Natural killer cell (primary cell): ENCODE data around the gene TRAPPC1. TPM values are rescaled to one million over a fixed set of nuclear protein-coding genes. Genes with fewer than 3 reads are reported as not detected.

Source experiments
- ATAC-seq, 3 donors: fragments of 150-1000 bp in 2 of 3; fragments of 200-7000 bp in 1 of 3; cut with Tn5 transposase; 1 replicate in 1 of 3; 2 replicates in 2 of 3; pipeline ENCODE4 v1.10.0; 2021; ENCODE audit warnings: mild to moderate bottlenecking in 2 of 3, moderate library complexity in 2 of 3
- DNase-seq, 2 donors: peaks; one replicate each; pipeline versions ENCODE4 v3.0.0 to v3.0.0-alpha.2; 2013 to 2021; ENCODE audit warnings: mixed read lengths in 1 of 2
- H3K27ac ChIP-seq: one replicate; pipeline ENCODE4 v1.5.1; 2013; ENCODE audit warnings: mild to moderate bottlenecking, low read length
- H3K27me3 ChIP-seq: one replicate; pipeline ENCODE4 v1.6.1; 2013; ENCODE audit warnings: low read length; ENCODE audit not compliant: control insufficient read depth, insufficient read depth
- H3K36me3 ChIP-seq: one replicate; pipeline ENCODE4 v1.6.1; 2013; ENCODE audit warnings: low read length; ENCODE audit not compliant: control insufficient read depth, insufficient read depth
- H3K4me1 ChIP-seq: one replicate; pipeline ENCODE4 v1.6.1; 2013; ENCODE audit warnings: low read length; ENCODE audit not compliant: control insufficient read depth, insufficient read depth
- H3K4me3 ChIP-seq: one replicate; pipeline ENCODE4 v1.5.1; 2013; ENCODE audit warnings: low read length
- H3K9me3 ChIP-seq: one replicate; pipeline ENCODE4 v1.6.1; 2013; ENCODE audit warnings: low read length; ENCODE audit not compliant: control insufficient read depth, insufficient read depth
- H3K27ac Mint-ChIP-seq, 2 donors: one replicate each; pipeline ENCODE4 v1.8.0; 2022; ENCODE audit warnings: mild to moderate bottlenecking in 2 of 2, mixed read lengths in 2 of 2, moderate library complexity in 1 of 2
- H3K27me3 Mint-ChIP-seq, 2 donors: one replicate each; pipeline ENCODE4 v1.8.0; 2022; ENCODE audit warnings: low read depth in 2 of 2, mixed read lengths in 2 of 2
- H3K36me3 Mint-ChIP-seq: one replicate; pipeline ENCODE4 v1.8.0; 2022; ENCODE audit warnings: mixed read lengths
- H3K4me1 Mint-ChIP-seq, 2 donors: one replicate each; pipeline ENCODE4 v1.8.0; 2022; ENCODE audit warnings: mixed read lengths in 2 of 2
- H3K4me3 Mint-ChIP-seq: one replicate; pipeline ENCODE4 v1.8.0; 2022; ENCODE audit warnings: mild to moderate bottlenecking, moderate library complexity, mixed read lengths
- H3K9me3 Mint-ChIP-seq, 2 donors: one replicate each; pipeline ENCODE4 v1.8.0; 2022; ENCODE audit warnings: mixed read lengths in 2 of 2
- WGBS: methylation state at CpG from one replicate; pipeline ENCODE4 v1.1.7; 2013; ENCODE audit warnings: missing lambda C conversion rate; ENCODE audit not compliant: insufficient coverage; 5-methylcytosine and 5-hydroxymethylcytosine counted together
- intact Hi-C: fragments of 100-400 bp; cut with micrococcal nuclease; formaldehyde crosslinking; loops from one replicate; pipeline ENCODE4 v1.14.2; 2022
- total RNA-seq, 4 donors: library from RNA; stranded (reverse); fragments of 120-200 nt in 1 of 4; gene quantifications; one replicate each; pipeline versions ENCODE4 v1.2.3 to v1.2.4, GENCODE V29; 2013 to 2022
- TF ChIP-seq, protein P1 (sequence below): fragments of 200-600 bp; IDR thresholded peaks from one replicate; pipeline ENCODE4 v1.8.0; 2022; ENCODE audit warnings: antibody characterized with exemption

The TRAPPC1 gene
- total RNA-seq, 3 donors from 2014 or later (not counting 1 experiment from before 2014, with no cell fraction given), result 122 to 144 (median 135) TPM

- H3K36me3 Mint-ChIP-seq, result no peaks in the 10 kb centered on the region
- intact Hi-C loops, result no loop called here
- no peaks in the 10 kb centered on the region for H3K9me3 ChIP-seq
- H3K27ac Mint-ChIP-seq, result no peak overlapping the region
- DNase-seq, result no peak
- H3K27me3 Mint-ChIP-seq, result no peaks in the 10 kb centered on the region
- no peak overlapping the region for H3K27ac ChIP-seq
- H3K4me3 Mint-ChIP-seq, result no peak overlapping the region
- no peaks in the 10 kb centered on the region for H3K9me3 Mint-ChIP-seq
- peaks cover 29% of the 10 kb centered on the region for H3K36me3 ChIP-seq
- ATAC-seq, result no peak
- no peaks in the 10 kb centered on the region for H3K27me3 ChIP-seq
- TF ChIP-seq, protein P1, sequence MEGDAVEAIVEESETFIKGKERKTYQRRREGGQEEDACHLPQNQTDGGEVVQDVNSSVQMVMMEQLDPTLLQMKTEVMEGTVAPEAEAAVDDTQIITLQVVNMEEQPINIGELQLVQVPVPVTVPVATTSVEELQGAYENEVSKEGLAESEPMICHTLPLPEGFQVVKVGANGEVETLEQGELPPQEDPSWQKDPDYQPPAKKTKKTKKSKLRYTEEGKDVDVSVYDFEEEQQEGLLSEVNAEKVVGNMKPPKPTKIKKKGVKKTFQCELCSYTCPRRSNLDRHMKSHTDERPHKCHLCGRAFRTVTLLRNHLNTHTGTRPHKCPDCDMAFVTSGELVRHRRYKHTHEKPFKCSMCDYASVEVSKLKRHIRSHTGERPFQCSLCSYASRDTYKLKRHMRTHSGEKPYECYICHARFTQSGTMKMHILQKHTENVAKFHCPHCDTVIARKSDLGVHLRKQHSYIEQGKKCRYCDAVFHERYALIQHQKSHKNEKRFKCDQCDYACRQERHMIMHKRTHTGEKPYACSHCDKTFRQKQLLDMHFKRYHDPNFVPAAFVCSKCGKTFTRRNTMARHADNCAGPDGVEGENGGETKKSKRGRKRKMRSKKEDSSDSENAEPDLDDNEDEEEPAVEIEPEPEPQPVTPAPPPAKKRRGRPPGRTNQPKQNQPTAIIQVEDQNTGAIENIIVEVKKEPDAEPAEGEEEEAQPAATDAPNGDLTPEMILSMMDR, result no peak
- no CpG with 5 or more reads among the region's 3 CpGs for WGBS
- H3K4me3 ChIP-seq, result no peak overlapping the region
- H3K4me1 Mint-ChIP-seq, result no peaks in the 10 kb centered on the region
- peaks cover 4% of the 10 kb centered on the region for H3K4me1 ChIP-seq
These were observed 18.8 kb upstream of the TRAPPC1 start for GRCh38 chr17:7950578-7950977.

GRCh38 chr17:7947651-7948050, 15.9 kb upstream of the TRAPPC1 start:
- Mint-ChIP-seq H3K9me3 (no peaks in the 10 kb centered on the region), H3K27me3 (no peaks in the 10 kb centered on the region), H3K27ac (no peak overlapping the region), H3K4me3 (no peak overlapping the region), H3K4me1 (no peaks in the 10 kb centered on the region), H3K36me3 (no peaks in the 10 kb centered on the region)
- TF ChIP-seq, protein P1, result no peak
- Histone ChIP-seq H3K4me3 (no peak overlapping the region), H3K27ac (no peak overlapping the region), H3K36me3 (peaks cover 49% of the 10 kb centered on the region), H3K9me3 (no peaks in the 10 kb centered on the region), H3K4me1 (peaks cover 4% of the 10 kb centered on the region), H3K27me3 (no peaks in the 10 kb centered on the region)
- no peak for ATAC-seq
- DNase-seq, result no peak
- WGBS, result 87% methylated on average over 5 of the region's 5 CpGs
- intact Hi-C loops, result no loop called here

GRCh38 chr17:7946441-7946840, 14.7 kb upstream of the TRAPPC1 start:
- no peaks in the 10 kb centered on the region for H3K4me1 Mint-ChIP-seq
- H3K36me3 Mint-ChIP-seq, result no peaks in the 10 kb centered on the region
- intact Hi-C loops, result no loop called here
- H3K4me3 ChIP-seq, result no peak overlapping the region
- H3K4me3 Mint-ChIP-seq, result no peak overlapping the region
- H3K27me3 ChIP-seq, result no peaks in the 10 kb centered on the region
- H3K9me3 Mint-ChIP-seq, result no peaks in the 10 kb centered on the region
- H3K4me1 ChIP-seq, result peaks cover under 1% of the 10 kb centered on the region
- 79% methylated on average over 5 of the region's 5 CpGs for WGBS
- no peaks in the 10 kb centered on the region for H3K9me3 ChIP-seq
- DNase-seq, result no peak
- no peak overlapping the region for H3K27ac Mint-ChIP-seq
- H3K27ac ChIP-seq, result no peak overlapping the region
- H3K27me3 Mint-ChIP-seq, result no peaks in the 10 kb centered on the region
- no peak for ATAC-seq
- TF ChIP-seq, protein P1, result no peak
- H3K36me3 ChIP-seq, result peaks cover 49% of the 10 kb centered on the region

GRCh38 chr17:7945651-7946050, 13.9 kb upstream of the TRAPPC1 start:
- Histone ChIP-seq H3K4me3 (no peak overlapping the region), H3K9me3 (no peaks in the 10 kb centered on the region), H3K36me3 (peaks cover 53% of the 10 kb centered on the region), H3K27ac (no peak overlapping the region), H3K4me1 (no peaks in the 10 kb centered on the region), H3K27me3 (no peaks in the 10 kb centered on the region)
- H3K4me1 Mint-ChIP-seq, result no peaks in the 10 kb centered on the region
- 84% methylated on average over 7 of the region's 7 CpGs for WGBS
- no peaks in the 10 kb centered on the region for H3K27me3 Mint-ChIP-seq
- ATAC-seq, result no peak
- H3K9me3 Mint-ChIP-seq, result no peaks in the 10 kb centered on the region
- intact Hi-C loops, result no loop called here
- no peak for DNase-seq
- H3K27ac Mint-ChIP-seq, result no peak overlapping the region
- no peaks in the 10 kb centered on the region for H3K36me3 Mint-ChIP-seq
- TF ChIP-seq, protein P1, result no peak
- no peak overlapping the region for H3K4me3 Mint-ChIP-seq
